GM12878 (cell line): ENCODE measurements around the gene GLT8D1. TPM values are rescaled to one million over a fixed set of nuclear protein-coding genes. Genes with fewer than 3 reads are reported as not detected.

Experiments
- BACH1 ChIP-seq: fragments of 450-650 bp; IDR thresholded peaks from 2 replicates; pipeline ENCODE4 v1.6.1; 2017; ENCODE audit warnings: mild to moderate bottlenecking, borderline replicate concordance
- CBFB ChIP-seq: IDR thresholded peaks from 2 replicates; pipeline ENCODE4 v1.6.1; 2016; ENCODE audit warnings: antibody characterized with exemption, low read depth
- CHD2 ChIP-seq: IDR thresholded peaks from 2 replicates; pipeline ENCODE4 v1.6.1; 2011; ENCODE audit warnings: low read depth, low read length, improper control_type of control experiment, borderline replicate concordance
- CREM ChIP-seq: IDR thresholded peaks from 2 replicates; pipeline ENCODE4 v1.6.1; 2014; ENCODE audit warnings: antibody characterized with exemption, low read depth
- ETV6 ChIP-seq, 2 experiments: fragments of 450-650 bp in 1 of 2; IDR thresholded peaks in 1 of 2; conservative IDR thresholded peaks in 1 of 2; 2 replicates each; pipeline ENCODE4 v1.6.1; 2014; ENCODE audit warnings: antibody characterized with exemption in 1 of 2, borderline replicate concordance in 1 of 2, low read depth in 1 of 2, mild to moderate bottlenecking in 1 of 2, moderate library complexity in 1 of 2
- HDAC2 ChIP-seq: fragments of 200-600 bp; sonication (generic); IDR thresholded peaks from 2 replicates; pipeline ENCODE4 v1.6.1; 2017
- KDM1A ChIP-seq: fragments of 200-600 bp; sonication (generic); IDR thresholded peaks from 2 replicates; pipeline ENCODE4 v1.6.1; 2016; ENCODE audit warnings: borderline replicate concordance
- MEF2B ChIP-seq: fragments of 450-650 bp; IDR thresholded peaks from 2 replicates; pipeline ENCODE4 v1.6.1; 2018; ENCODE audit warnings: mild to moderate bottlenecking, moderate library complexity; ENCODE audit not compliant: partially characterized antibody, poor library complexity, severe bottlenecking
- MXI1 ChIP-seq: fragments of 150-350 bp; IDR thresholded peaks from 2 replicates; pipeline ENCODE4 v1.6.1; 2011; ENCODE audit warnings: low read depth, mild to moderate bottlenecking, inconsistent platforms, low read length, improper control_type of control experiment
- NR2C1 ChIP-seq: fragments of 450-650 bp; IDR thresholded peaks from 2 replicates; pipeline ENCODE4 v1.6.1; 2017; ENCODE audit warnings: antibody characterized with exemption, mild to moderate bottlenecking, moderate library complexity
- POLR2A ChIP-seq: IDR thresholded peaks from 2 replicates; pipeline ENCODE4 v1.6.1; 2011; ENCODE audit warnings: low read depth, mild to moderate bottlenecking, low read length
- RAD51 ChIP-seq: fragments of 450-650 bp; IDR thresholded peaks from 2 replicates; pipeline ENCODE4 v1.6.1; 2016; ENCODE audit warnings: moderate library complexity, mild to moderate bottlenecking, inconsistent platforms
- SMARCA5 ChIP-seq: fragments of 450-650 bp; IDR thresholded peaks from 2 replicates; pipeline ENCODE4 v1.6.1; 2017; ENCODE audit warnings: mild to moderate bottlenecking
- SPI1 ChIP-seq: IDR thresholded peaks from 2 replicates; pipeline ENCODE4 v1.6.1; 2011; ENCODE audit warnings: low read depth, mild to moderate bottlenecking, low read length, moderate library complexity, borderline replicate concordance; ENCODE audit not compliant: insufficient read depth
- SUZ12 ChIP-seq: fragments of 200-600 bp; sonication (generic); IDR thresholded peaks from one replicate; pipeline ENCODE4 v1.6.1; 2018; ENCODE audit warnings: antibody characterized with exemption, mild to moderate bottlenecking; ENCODE audit not compliant: unreplicated experiment
- TAF1 ChIP-seq: IDR thresholded peaks from 2 replicates; pipeline ENCODE4 v1.6.1; 2011; ENCODE audit warnings: mild to moderate bottlenecking, low read depth, low read length, borderline replicate concordance
- TCF7 ChIP-seq: IDR thresholded peaks from 2 replicates; pipeline ENCODE4 v1.6.1; 2014; ENCODE audit warnings: antibody characterized with exemption, borderline replicate concordance
- ZNF217 ChIP-seq: fragments of 450-650 bp; IDR thresholded peaks from 2 replicates; pipeline ENCODE4 v1.6.1; 2017; ENCODE audit warnings: antibody characterized with exemption, mild to moderate bottlenecking
- polyA plus RNA-seq, 11 experiments: library from polyadenylated mRNA; depleted of rRNA in 4 of 11; unstranded in 6 of 11; stranded (reverse) in 5 of 11; fragments of >200 nt; fragmentation: Nextera tagmentation in 4 of 11; fragmentation: Illumina TruSeq in 1 of 11; extraction: Ambion mirVana in 4 of 11; extraction: Trizol in 1 of 11; gene quantifications; 1 replicate in 1 of 11; 2 replicates in 10 of 11; pipeline versions ENCODE4 v1.2.1 to v1.2.3, GENCODE V29; 2011 to 2016; ENCODE audit warnings: inconsistent platforms in 2 of 11, missing spikeins in 2 of 11, low read depth in 1 of 11
- total RNA-seq, 4 experiments: library from RNA; depleted of rRNA in 3 of 4; stranded (reverse); fragments of >200 nt in 3 of 4; fragmentation: Illumina TruSeq in 1 of 4; extraction: Trizol in 1 of 4; gene quantifications; 2 replicates each; pipeline versions ENCODE4 v1.2.1 to v1.2.3, GENCODE V29; 2013 to 2021
- TF ChIP-seq, protein P1 (sequence below): fragments of 450-650 bp; conservative IDR thresholded peaks from 2 replicates; pipeline ENCODE4 v1.6.1; 2017; ENCODE audit warnings: mild to moderate bottlenecking, moderate library complexity
- TF ChIP-seq, protein P2 (sequence below): IDR thresholded peaks from 2 replicates; pipeline ENCODE4 v1.6.1; 2012; ENCODE audit warnings: low read length, inconsistent platforms
- TF ChIP-seq, protein P3 (sequence below): IDR thresholded peaks from 2 replicates; pipeline ENCODE4 v1.6.1; 2012; ENCODE audit warnings: low read depth, low read length, improper control_type of control experiment
- TF ChIP-seq, protein P4 (sequence below): fragments of 450-650 bp; IDR thresholded peaks from 2 replicates; pipeline ENCODE4 v1.6.1; 2017; ENCODE audit warnings: low read depth, mild to moderate bottlenecking, moderate library complexity
- TF ChIP-seq, protein P5 (sequence below): fragments of 450-650 bp; IDR thresholded peaks from 2 replicates; pipeline ENCODE4 v1.6.1; 2016; ENCODE audit warnings: mild to moderate bottlenecking

Gene GLT8D1
- total and polyA plus RNA-seq, 10 of the 15 experiments (the other 5 are each of a cell fraction or from before 2014, with no cell fraction given) = 25.3 to 73.4 (median 48.4) TPM

DNA sequence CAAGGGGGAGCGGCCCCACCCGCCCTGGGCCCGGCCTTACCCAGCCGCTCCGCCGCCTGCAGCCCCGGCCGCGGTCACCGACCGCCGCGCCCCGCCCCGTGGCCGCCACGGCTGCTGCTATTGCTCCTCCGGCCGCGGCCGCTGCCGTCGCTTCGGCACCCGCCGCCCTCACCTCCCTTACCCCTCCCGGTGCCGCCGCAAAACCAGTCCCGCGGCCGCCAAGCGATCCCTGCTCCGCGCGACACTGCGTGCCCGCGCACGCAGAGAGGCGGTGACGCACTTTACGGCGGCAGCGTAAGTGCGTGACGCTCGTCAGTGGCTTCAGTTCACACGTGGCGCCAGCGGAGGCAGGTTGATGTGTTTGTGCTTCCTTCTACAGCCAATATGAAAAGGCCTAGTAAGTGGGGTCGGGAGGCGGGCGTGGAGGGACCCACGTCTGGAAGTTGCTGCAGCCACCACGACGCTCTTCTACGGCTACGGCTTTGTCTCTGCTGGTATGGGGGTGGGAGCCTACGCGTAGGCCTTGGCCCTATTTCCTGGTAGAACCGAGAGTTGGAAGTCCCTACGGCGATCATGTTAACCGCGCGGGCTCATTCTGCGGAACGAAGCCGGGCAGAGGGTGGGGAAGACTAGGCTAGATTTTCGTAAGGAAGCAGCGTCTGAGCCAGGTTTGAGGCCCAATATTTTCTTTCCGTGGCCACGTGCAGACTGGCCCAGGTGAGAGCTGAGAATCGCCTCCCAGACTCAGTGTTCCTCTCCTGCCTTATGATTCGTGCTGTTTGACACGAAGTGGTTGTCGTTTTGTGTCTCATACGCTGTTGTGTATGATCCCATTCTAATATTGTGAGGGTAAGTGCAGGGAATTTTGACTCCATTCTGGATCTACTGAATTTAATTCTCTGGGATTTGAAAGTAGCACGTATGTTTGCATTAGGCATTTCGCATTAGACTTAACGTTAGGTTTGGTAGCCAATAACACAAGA lies 19.6 kb downstream of the GLT8D1 start, which contains the start of the genes GNL3 and PBRM1 (continued):
- TF ChIP-seq MXI1 = peak; percentile 100
- TF ChIP-seq BACH1 = peak; percentile 86
- TF ChIP-seq, protein P1, sequence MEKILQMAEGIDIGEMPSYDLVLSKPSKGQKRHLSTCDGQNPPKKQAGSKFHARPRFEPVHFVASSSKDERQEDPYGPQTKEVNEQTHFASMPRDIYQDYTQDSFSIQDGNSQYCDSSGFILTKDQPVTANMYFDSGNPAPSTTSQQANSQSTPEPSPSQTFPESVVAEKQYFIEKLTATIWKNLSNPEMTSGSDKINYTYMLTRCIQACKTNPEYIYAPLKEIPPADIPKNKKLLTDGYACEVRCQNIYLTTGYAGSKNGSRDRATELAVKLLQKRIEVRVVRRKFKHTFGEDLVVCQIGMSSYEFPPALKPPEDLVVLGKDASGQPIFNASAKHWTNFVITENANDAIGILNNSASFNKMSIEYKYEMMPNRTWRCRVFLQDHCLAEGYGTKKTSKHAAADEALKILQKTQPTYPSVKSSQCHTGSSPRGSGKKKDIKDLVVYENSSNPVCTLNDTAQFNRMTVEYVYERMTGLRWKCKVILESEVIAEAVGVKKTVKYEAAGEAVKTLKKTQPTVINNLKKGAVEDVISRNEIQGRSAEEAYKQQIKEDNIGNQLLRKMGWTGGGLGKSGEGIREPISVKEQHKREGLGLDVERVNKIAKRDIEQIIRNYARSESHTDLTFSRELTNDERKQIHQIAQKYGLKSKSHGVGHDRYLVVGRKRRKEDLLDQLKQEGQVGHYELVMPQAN = peak; percentile 98
- TF ChIP-seq HDAC2 = no peak
- TF ChIP-seq TAF1 = peak; percentile 97
- peak; percentile 93 for TF ChIP-seq POLR2A
- TF ChIP-seq, protein P2, sequence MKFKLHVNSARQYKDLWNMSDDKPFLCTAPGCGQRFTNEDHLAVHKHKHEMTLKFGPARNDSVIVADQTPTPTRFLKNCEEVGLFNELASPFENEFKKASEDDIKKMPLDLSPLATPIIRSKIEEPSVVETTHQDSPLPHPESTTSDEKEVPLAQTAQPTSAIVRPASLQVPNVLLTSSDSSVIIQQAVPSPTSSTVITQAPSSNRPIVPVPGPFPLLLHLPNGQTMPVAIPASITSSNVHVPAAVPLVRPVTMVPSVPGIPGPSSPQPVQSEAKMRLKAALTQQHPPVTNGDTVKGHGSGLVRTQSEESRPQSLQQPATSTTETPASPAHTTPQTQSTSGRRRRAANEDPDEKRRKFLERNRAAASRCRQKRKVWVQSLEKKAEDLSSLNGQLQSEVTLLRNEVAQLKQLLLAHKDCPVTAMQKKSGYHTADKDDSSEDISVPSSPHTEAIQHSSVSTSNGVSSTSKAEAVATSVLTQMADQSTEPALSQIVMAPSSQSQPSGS = no peak
- peak; percentile 25; the same call in 1 of the 2 replicates for TF ChIP-seq RAD51
- TF ChIP-seq CHD2 = no peak
- peak; percentile 87 for TF ChIP-seq CREM
- no peak; the same call in 1 of the 2 replicates for TF ChIP-seq NR2C1
- no peak for TF ChIP-seq ZNF217
- TF ChIP-seq, protein P3, sequence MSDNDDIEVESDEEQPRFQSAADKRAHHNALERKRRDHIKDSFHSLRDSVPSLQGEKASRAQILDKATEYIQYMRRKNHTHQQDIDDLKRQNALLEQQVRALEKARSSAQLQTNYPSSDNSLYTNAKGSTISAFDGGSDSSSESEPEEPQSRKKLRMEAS = peak; percentile 100
- no peak for TF ChIP-seq TCF7
- TF ChIP-seq SPI1 = no peak
- peak; percentile 46 for TF ChIP-seq MEF2B
- peak; percentile 83; the same call in 1 of the 2 replicates for TF ChIP-seq SMARCA5
- TF ChIP-seq, protein P4, sequence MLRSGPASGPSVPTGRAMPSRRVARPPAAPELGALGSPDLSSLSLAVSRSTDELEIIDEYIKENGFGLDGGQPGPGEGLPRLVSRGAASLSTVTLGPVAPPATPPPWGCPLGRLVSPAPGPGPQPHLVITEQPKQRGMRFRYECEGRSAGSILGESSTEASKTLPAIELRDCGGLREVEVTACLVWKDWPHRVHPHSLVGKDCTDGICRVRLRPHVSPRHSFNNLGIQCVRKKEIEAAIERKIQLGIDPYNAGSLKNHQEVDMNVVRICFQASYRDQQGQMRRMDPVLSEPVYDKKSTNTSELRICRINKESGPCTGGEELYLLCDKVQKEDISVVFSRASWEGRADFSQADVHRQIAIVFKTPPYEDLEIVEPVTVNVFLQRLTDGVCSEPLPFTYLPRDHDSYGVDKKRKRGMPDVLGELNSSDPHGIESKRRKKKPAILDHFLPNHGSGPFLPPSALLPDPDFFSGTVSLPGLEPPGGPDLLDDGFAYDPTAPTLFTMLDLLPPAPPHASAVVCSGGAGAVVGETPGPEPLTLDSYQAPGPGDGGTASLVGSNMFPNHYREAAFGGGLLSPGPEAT = peak; percentile 45
- TF ChIP-seq KDM1A = no peak
- TF ChIP-seq, protein P5, sequence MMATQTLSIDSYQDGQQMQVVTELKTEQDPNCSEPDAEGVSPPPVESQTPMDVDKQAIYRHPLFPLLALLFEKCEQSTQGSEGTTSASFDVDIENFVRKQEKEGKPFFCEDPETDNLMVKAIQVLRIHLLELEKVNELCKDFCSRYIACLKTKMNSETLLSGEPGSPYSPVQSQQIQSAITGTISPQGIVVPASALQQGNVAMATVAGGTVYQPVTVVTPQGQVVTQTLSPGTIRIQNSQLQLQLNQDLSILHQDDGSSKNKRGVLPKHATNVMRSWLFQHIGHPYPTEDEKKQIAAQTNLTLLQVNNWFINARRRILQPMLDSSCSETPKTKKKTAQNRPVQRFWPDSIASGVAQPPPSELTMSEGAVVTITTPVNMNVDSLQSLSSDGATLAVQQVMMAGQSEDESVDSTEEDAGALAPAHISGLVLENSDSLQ = peak; percentile 71
- 0 out of 4 replicates have a peak, but pooled peaks of 1 of the 2 experiments have one; percentile 2 for TF ChIP-seq ETV6 (conservative IDR thresholded peaks at IDR 0.05 in 1 of 2, IDR thresholded peaks at IDR 0.05 in 1 of 2; ENCODE audit: borderline replicate concordance in 1 of 2, low read depth in 1 of 2)
- no peak for TF ChIP-seq SUZ12
- peak; percentile 85 for TF ChIP-seq CBFB
